H9 (cell line): ENCODE data around the gene ARHGEF16. TPM values are rescaled to one million over a fixed set of nuclear protein-coding genes. Genes with fewer than 3 reads are reported as not detected.

Source experiments
- DNase-seq: peaks from one replicate; pipeline ENCODE4 v3.0.0-alpha.2; 2017
- H2AFZ ChIP-seq: one replicate; pipeline ENCODE4 v1.6.1; 2013; ENCODE audit warnings: mild to moderate bottlenecking, low read length, control low read depth, moderate library complexity
- H2AK5ac ChIP-seq: 2 replicates; pipeline ENCODE4 v1.6.1; 2013; ENCODE audit warnings: low read length, control low read depth, mixed read lengths; ENCODE audit not compliant: insufficient read length
- H2BK120ac ChIP-seq: one replicate; pipeline ENCODE4 v1.6.1; 2013; ENCODE audit warnings: low read depth, mild to moderate bottlenecking, low read length, control low read depth, inconsistent platforms; ENCODE audit not compliant: poor library complexity, severe bottlenecking
- H2BK12ac ChIP-seq: 2 replicates; pipeline ENCODE4 v1.6.1; 2013; ENCODE audit warnings: low read length, control low read depth, mixed read lengths, low read depth; ENCODE audit not compliant: insufficient read length
- H2BK15ac ChIP-seq: 2 replicates; pipeline ENCODE4 v1.6.1; 2013; ENCODE audit warnings: low read depth, low read length, control low read depth
- H2BK20ac ChIP-seq: one replicate; pipeline ENCODE4 v1.6.1; 2013; ENCODE audit warnings: low read depth, mild to moderate bottlenecking, low read length, control low read depth, inconsistent platforms; ENCODE audit not compliant: poor library complexity, severe bottlenecking
- H2BK5ac ChIP-seq: 2 replicates; pipeline ENCODE4 v1.6.1; 2013; ENCODE audit warnings: low read length, control low read depth, mixed read lengths; ENCODE audit not compliant: insufficient read length
- H3K14ac ChIP-seq: 2 replicates; pipeline ENCODE4 v1.6.1; 2013; ENCODE audit warnings: low read length, control low read depth; ENCODE audit not compliant: insufficient read depth
- H3K18ac ChIP-seq: 2 replicates; pipeline ENCODE4 v1.6.1; 2013; ENCODE audit warnings: low read depth, mild to moderate bottlenecking, mixed read lengths, low read length, control low read depth; ENCODE audit not compliant: insufficient read length
- H3K23ac ChIP-seq: 2 replicates; pipeline ENCODE4 v1.6.1; 2013; ENCODE audit warnings: low read length, control low read depth, mixed read lengths, low read depth; ENCODE audit not compliant: insufficient read length
- H3K23me2 ChIP-seq: 2 replicates; pipeline ENCODE4 v1.6.1; 2013; ENCODE audit warnings: low read depth, mild to moderate bottlenecking, mixed read lengths, low read length, control low read depth; ENCODE audit not compliant: insufficient read length, poor library complexity, severe bottlenecking
- H3K27ac ChIP-seq: 2 replicates; pipeline ENCODE4 v1.5.1; 2013; ENCODE audit warnings: low read length, control low read depth, mixed read lengths, low read depth; ENCODE audit not compliant: insufficient read length
- H3K27me3 ChIP-seq: 2 replicates; pipeline ENCODE4 v1.6.1; 2013; ENCODE audit warnings: low read length, control low read depth, inconsistent platforms; ENCODE audit not compliant: insufficient read depth
- H3K4ac ChIP-seq: 2 replicates; pipeline ENCODE4 v1.6.1; 2013; ENCODE audit warnings: low read depth, mild to moderate bottlenecking, control low read depth, inconsistent platforms, low read length, moderate library complexity
- H3K4me1 ChIP-seq: 2 replicates; pipeline ENCODE4 v1.6.1; 2013; ENCODE audit warnings: low read length, control low read depth, inconsistent platforms; ENCODE audit not compliant: insufficient read depth
- H3K4me2 ChIP-seq: 2 replicates; pipeline ENCODE4 v1.6.1; 2013; ENCODE audit warnings: low read length, control low read depth, mixed read lengths; ENCODE audit not compliant: insufficient read length, insufficient read depth
- H3K56ac ChIP-seq: 2 replicates; pipeline ENCODE4 v1.6.1; 2013; ENCODE audit warnings: low read depth, mild to moderate bottlenecking, mixed read lengths, low read length, control low read depth; ENCODE audit not compliant: insufficient read length
- H3K79me1 ChIP-seq: 2 replicates; pipeline ENCODE4 v1.6.1; 2013; ENCODE audit warnings: low read depth, mild to moderate bottlenecking, moderate library complexity, low read length, control low read depth, inconsistent platforms; ENCODE audit not compliant: insufficient read depth, poor library complexity, severe bottlenecking
- H3K79me2 ChIP-seq: 2 replicates; pipeline ENCODE4 v1.6.1; 2013; ENCODE audit warnings: low read length, control low read depth, inconsistent platforms; ENCODE audit not compliant: insufficient read depth
- H3K9ac ChIP-seq: 2 replicates; pipeline ENCODE4 v1.6.1; 2013; ENCODE audit warnings: low read length, control low read depth, mixed read lengths; ENCODE audit not compliant: insufficient read length; ENCODE audit errors: extremely low read depth
- H3K9me3 ChIP-seq: one replicate; pipeline ENCODE4 v1.6.1; 2013; ENCODE audit warnings: low read depth, low read length, inconsistent platforms; ENCODE audit not compliant: control insufficient read depth
- H3T11ph ChIP-seq: one replicate; pipeline ENCODE4 v1.6.1; 2013; ENCODE audit warnings: mild to moderate bottlenecking, low read length, control low read depth, inconsistent platforms
- H4K20me1 ChIP-seq: one replicate; pipeline ENCODE4 v1.6.1; 2013; ENCODE audit not compliant: control insufficient read depth, insufficient read length, insufficient read depth
- H4K5ac ChIP-seq: 2 replicates; pipeline ENCODE4 v1.6.1; 2013; ENCODE audit warnings: low read depth, mild to moderate bottlenecking, mixed read lengths, low read length, control low read depth; ENCODE audit not compliant: insufficient read length
- H4K8ac ChIP-seq: replicated peaks from 2 replicates; pipeline ENCODE4 v1.6.1; 2013; ENCODE audit warnings: low read length, control low read depth, mixed read lengths, low read depth; ENCODE audit not compliant: insufficient read length
- H4K91ac ChIP-seq: 2 replicates; pipeline ENCODE4 v1.6.1; 2013; ENCODE audit warnings: low read depth, mild to moderate bottlenecking, moderate library complexity, mixed read lengths, low read length, control low read depth; ENCODE audit not compliant: insufficient read length
- H3K27ac Mint-ChIP-seq, 3 experiments: 2 replicates in 2 of 3; 3 replicates in 1 of 3; pipeline ENCODE4 v1.8.0; 2020 to 2021; ENCODE audit warnings: mixed read lengths in 3 of 3, mild to moderate bottlenecking in 1 of 3, moderate library complexity in 1 of 3
- H3K27me3 Mint-ChIP-seq: 2 replicates; pipeline ENCODE4 v1.8.0; 2021; ENCODE audit warnings: low read depth, mild to moderate bottlenecking, moderate library complexity, mixed read lengths
- H3K36me3 Mint-ChIP-seq, 3 experiments: 2 replicates in 2 of 3; 3 replicates in 1 of 3; pipeline ENCODE4 v1.8.0; 2020 to 2021; ENCODE audit warnings: low read depth in 3 of 3, mixed read lengths in 3 of 3; ENCODE audit not compliant: insufficient read depth in 1 of 3
- H3K4me1 Mint-ChIP-seq, 2 experiments: 2 replicates each; pipeline ENCODE4 v1.8.0; 2020; ENCODE audit warnings: mixed read lengths in 2 of 2
- H3K4me3 Mint-ChIP-seq, 2 experiments: 2 replicates in 1 of 2; 3 replicates in 1 of 2; pipeline ENCODE4 v1.8.0; 2020 to 2021; ENCODE audit warnings: mild to moderate bottlenecking in 2 of 2, mixed read lengths in 2 of 2, moderate library complexity in 1 of 2
- H3K9me3 Mint-ChIP-seq, 2 experiments: 2 replicates in 1 of 2; 3 replicates in 1 of 2; pipeline ENCODE4 v1.8.0; 2020; ENCODE audit warnings: mild to moderate bottlenecking in 2 of 2, mixed read lengths in 2 of 2, moderate library complexity in 1 of 2
- WGBS: extraction: QIAGEN DNeasy Blood & Tissue Kit; methylation state at CpG from one replicate; pipeline ENCODE4 v1.1.7; 2013; ENCODE audit warnings: missing lambda C conversion rate, low lambda C conversion rate, mixed read lengths; ENCODE audit not compliant: insufficient read length; ENCODE audit errors: extremely low coverage; 5-methylcytosine and 5-hydroxymethylcytosine counted together
- total RNA-seq: library from RNA; stranded (reverse); gene quantifications from 2 replicates; pipeline ENCODE4 v1.2.1, GENCODE V29; 2021
- TF ChIP-seq, protein P1 (sequence below): fragments of 200-600 bp; sonication (generic); conservative IDR thresholded peaks from 3 replicates; pipeline ENCODE4 v1.8.0; 2021; ENCODE audit warnings: antibody characterized with exemption, mild to moderate bottlenecking

The ARHGEF16 gene
- total RNA-seq, 1 experiment from 2014 or later = 48.5 TPM

DNA sequence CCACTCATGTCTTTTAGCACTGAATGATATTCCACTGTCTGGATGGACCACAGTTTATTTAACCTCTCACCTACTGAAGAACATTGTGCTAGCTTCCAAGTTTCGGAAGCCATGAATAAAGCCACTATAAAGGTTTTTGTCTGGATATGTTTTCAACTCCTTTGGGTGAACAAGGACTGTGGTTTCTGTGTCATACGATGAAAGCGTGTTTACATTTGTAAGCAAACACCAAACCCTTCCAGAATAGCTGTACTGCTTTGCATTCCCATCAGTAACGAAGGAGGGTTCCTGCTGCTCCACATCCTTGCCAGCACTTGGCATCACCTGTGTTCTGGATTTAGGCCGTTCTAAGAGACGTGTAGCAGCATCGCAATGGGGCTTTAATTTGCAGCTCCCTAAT, 10.7 kb upstream of the ARHGEF16 start:
- H3K4me1 ChIP-seq = no peaks in the 10 kb centered on the region
- H2AK5ac ChIP-seq = no peak overlapping the region
- no peak overlapping the region for H4K5ac ChIP-seq
- no peak overlapping the region for H3K9ac ChIP-seq
- Mint-ChIP-seq H3K9me3 (no peaks in the 10 kb centered on the region), H3K4me1 (peaks cover 9 to 18% of the 10 kb centered on the region in 2 experiments; a peak in 3 of 4 replicates), H3K27ac (no peak overlapping the region), H3K27me3 (peaks cover 15% of the 10 kb centered on the region), H3K4me3 (no peak overlapping the region), H3K36me3 (no peaks in the 10 kb centered on the region)
- no peak overlapping the region for H2BK15ac ChIP-seq
- no peak overlapping the region for H3K23ac ChIP-seq
- H3K23me2 ChIP-seq = no peaks in the 10 kb centered on the region
- DNase-seq = no peak
- TF ChIP-seq, protein P1, sequence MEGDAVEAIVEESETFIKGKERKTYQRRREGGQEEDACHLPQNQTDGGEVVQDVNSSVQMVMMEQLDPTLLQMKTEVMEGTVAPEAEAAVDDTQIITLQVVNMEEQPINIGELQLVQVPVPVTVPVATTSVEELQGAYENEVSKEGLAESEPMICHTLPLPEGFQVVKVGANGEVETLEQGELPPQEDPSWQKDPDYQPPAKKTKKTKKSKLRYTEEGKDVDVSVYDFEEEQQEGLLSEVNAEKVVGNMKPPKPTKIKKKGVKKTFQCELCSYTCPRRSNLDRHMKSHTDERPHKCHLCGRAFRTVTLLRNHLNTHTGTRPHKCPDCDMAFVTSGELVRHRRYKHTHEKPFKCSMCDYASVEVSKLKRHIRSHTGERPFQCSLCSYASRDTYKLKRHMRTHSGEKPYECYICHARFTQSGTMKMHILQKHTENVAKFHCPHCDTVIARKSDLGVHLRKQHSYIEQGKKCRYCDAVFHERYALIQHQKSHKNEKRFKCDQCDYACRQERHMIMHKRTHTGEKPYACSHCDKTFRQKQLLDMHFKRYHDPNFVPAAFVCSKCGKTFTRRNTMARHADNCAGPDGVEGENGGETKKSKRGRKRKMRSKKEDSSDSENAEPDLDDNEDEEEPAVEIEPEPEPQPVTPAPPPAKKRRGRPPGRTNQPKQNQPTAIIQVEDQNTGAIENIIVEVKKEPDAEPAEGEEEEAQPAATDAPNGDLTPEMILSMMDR = no peak
- no CpG with 5 or more reads among the region's 7 CpGs for WGBS
- no peak overlapping the region for H3K27ac ChIP-seq
- H3K79me2 ChIP-seq = no peaks in the 10 kb centered on the region
- no peaks in the 10 kb centered on the region for H3K79me1 ChIP-seq
- no peak overlapping the region for H2AFZ ChIP-seq
- H3T11ph ChIP-seq = no peak overlapping the region
- H2BK12ac ChIP-seq = no peak overlapping the region
- H4K8ac ChIP-seq = no peak overlapping the region
- no peak overlapping the region for H2BK20ac ChIP-seq
- H3K4me2 ChIP-seq = no peak overlapping the region
- H3K4ac ChIP-seq = no peak overlapping the region
- no peaks in the 10 kb centered on the region for H4K20me1 ChIP-seq
- no peaks in the 10 kb centered on the region for H3K9me3 ChIP-seq
- H3K56ac ChIP-seq = no peak overlapping the region
- H3K18ac ChIP-seq = no peak overlapping the region
- no peaks in the 10 kb centered on the region; the same call in 1 of the 2 replicates for H3K27me3 ChIP-seq
- no peak overlapping the region for H2BK5ac ChIP-seq
- no peak overlapping the region for H2BK120ac ChIP-seq
- no peak overlapping the region for H3K14ac ChIP-seq
- H4K91ac ChIP-seq = no peak overlapping the region
